NCI-H748 (cell line): Measurements from ENCODE around the gene GPR31.

Experiments used
- DNase-seq: peaks from one replicate; lab custom pipeline; 2025; ENCODE audit not compliant: unreplicated experiment; lab: John Stamatoyannopoulos, UW

GPR31 gene

GRCh38 chr6:167120583-167120903 lies 37.2 kb downstream of the GPR31 start:
- no peak for DNase-seq

GRCh38 chr6:167119670-167120582 lies 37.9 kb downstream of the GPR31 start:
- DNase-seq: no peak

GRCh38 chr6:167118839-167119238 lies 38.9 kb downstream of the GPR31 start:
- DNase-seq: no peak

GRCh38 chr6:167118006-167118405 lies 39.8 kb downstream of the GPR31 start:
- no peak for DNase-seq

GRCh38 chr6:167116838-167117228 lies 40.9 kb downstream of the GPR31 start:
- DNase-seq: no peak

- no peak for DNase-seq
Observed at GRCh38 chr6:167116109-167116837, 41.5 kb downstream of the GPR31 start.

- no peak for DNase-seq
Observed at GRCh38 chr6:167115054-167115453, 42.7 kb downstream of the GPR31 start.

GRCh38 chr6:167113935-167114910 lies 43.6 kb downstream of the GPR31 start:
- DNase-seq: no peak

GRCh38 chr6:167113047-167113754 lies 44.6 kb downstream of the GPR31 start:
- no peak for DNase-seq

- no peak for DNase-seq
Observed at GRCh38 chr6:167112421-167112820, 45.4 kb downstream of the GPR31 start.

- no peak for DNase-seq
Observed at GRCh38 chr6:167111597-167111996, 46.2 kb downstream of the GPR31 start.

GRCh38 chr6:167109651-167110050 lies 48.1 kb downstream of the GPR31 start:
- DNase-seq: no peak

- DNase-seq: peak; percentile 11
Observed at GRCh38 chr6:167108278-167108677, 49.5 kb downstream of the GPR31 start.

- no peak for DNase-seq
Observed at GRCh38 chr6:167107787-167108186, 50.0 kb downstream of the GPR31 start.

GRCh38 chr6:167106406-167106805 lies 51.4 kb downstream of the GPR31 start:
- no peak for DNase-seq
